Activated T-helper 1 cell treated with Interleukin-2 at 50 U/mL for 16 hours (primary cell): ENCODE results near the gene ACAN.
"Not testable (repeated sequence)": the region's sequence is repeated elsewhere in the genome, so short reads cannot be mapped to it uniquely, and the experiment has no call there.

Experiments used
- DNase-seq: peaks from one replicate; pipeline ENCODE4 v3.0.0-alpha.2; 2020; ENCODE audit warnings: low read depth

The ACAN gene

GRCh38 chr15:88902846-88903245 is 99.6 kb downstream of the ACAN start:
- no peak for DNase-seq

DNA sequence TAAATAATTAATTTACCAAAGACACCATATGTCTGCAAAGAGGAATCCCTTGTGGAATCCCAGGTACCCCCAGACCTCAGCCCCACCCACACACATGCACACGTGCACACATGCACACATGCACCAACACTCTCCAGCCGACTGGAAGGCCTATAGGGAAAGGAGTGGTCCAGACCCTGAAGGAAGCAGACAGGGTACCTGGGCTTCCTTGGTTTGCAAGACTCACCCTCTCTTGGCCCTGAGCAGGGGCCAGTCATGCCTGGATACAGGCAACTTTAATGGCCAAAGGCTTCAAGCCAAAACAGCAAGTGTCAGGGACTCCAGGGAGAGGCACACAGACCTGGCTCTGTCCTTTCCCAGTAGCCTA is 101.0 kb downstream of the ACAN start:
- DNase-seq = no peak

DNA sequence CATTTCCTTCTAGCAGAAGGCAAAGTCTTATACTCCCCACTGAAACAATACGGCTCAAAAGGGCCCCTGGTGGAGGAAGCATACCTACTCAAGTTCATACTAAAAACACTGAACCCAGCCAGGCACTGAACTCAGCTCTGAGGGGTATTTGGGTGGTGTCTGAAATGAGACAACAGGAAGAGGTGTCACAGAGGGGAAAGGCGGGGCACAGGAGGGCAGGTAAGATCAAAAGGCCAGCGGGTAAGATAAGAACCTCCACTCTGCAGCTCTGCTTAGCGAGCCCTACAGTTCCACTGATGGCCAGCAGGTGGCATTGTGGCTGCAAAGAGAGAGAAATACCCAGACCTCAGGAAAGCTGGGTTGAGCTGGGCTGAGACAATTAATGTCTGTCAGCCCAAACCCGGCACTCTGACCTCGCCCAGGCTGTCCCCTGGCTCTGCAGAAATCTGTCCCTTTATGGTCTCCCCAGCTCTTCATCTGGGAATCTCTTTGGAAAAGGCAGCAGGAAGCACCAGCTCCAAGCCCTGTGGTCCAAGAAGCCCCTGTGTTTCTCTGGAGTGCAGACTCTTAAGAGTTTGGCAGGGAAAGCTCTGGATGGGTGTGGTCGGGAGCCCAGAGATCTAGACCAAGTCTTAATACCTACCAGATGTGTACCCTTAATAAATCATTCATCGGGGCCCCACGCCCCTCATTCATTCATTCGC is 101.5 kb downstream of the ACAN start:
- DNase-seq = peak; percentile 89

- no peak for DNase-seq
Observed at GRCh38 chr15:88905576-88905975, 102.3 kb downstream of the ACAN start.

GRCh38 chr15:88906130-88906529 is 102.9 kb downstream of the ACAN start:
- DNase-seq = no peak

- no peak for DNase-seq
Observed at GRCh38 chr15:88906551-88906950, 103.3 kb downstream of the ACAN start.

DNA sequence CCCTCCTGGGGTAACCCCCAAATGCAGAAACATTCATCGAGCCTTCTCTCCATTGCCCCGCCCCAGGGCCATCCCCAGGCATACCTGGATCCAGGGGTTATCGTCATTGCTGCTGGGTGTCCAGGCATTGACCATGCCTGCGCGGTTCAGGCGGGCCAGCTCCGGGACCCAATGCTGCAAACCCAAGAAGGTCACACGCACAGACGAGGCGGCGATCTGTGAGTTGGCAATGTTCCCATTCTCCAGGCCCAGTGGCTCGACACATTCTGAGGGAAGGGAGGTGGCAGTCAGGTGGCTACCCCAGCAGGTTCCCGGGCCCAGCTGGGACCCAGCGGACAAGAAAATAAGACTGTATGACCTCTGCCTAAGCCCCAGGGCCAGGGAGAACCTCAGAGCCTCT is 103.9 kb downstream of the ACAN start:
- DNase-seq = no peak

- no peak for DNase-seq
Observed at GRCh38 chr15:88908123-88908522, 104.9 kb downstream of the ACAN start.

GRCh38 chr15:88908697-88909621 is 105.7 kb downstream of the ACAN start:
- DNase-seq = no peak

DNA sequence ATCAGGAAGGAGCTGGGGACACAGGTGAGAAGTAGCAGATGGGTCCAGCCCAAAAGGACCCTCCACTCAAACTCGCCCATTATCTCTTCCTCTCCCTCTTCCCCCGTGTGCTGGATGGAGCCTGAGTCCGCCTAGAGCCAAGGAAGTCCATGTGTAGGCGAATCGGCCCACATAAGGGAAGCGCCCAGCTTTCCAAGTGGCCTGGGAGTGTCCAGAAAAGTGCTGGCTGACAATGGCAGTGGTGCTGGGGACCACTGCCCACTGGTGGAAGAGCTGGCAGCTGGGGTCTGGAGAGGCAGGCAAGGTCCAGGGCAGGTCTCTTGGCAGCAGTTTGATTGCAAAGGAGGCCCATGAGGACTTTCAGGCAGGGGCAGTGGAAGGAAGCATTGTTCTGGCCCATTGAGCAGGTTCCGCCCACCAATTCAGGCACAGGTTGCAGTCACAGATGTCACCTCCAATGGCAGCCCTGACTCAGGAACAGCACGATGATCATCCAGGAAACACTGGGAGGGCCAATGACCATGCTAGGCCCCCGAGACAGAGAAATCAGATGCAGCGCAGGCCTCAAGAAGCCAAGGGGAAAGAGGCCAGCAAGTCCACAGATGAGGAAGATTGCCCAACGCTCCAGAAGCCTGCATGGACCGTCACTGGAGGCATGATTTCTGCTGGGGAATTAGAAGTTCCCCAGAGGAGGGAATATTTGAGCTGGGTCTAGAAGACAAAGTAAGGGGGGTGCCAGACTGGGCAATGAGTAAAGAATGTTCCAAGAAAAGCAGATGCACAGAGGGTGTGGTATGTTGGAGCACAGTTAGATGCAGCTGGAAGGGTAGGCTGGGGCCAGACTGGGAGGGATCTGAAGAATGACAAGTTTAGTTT is 107.0 kb downstream of the ACAN start:
- DNase-seq = no peak

- DNase-seq = no peak
Observed at GRCh38 chr15:88911766-88912118, 108.5 kb downstream of the ACAN start.

DNA sequence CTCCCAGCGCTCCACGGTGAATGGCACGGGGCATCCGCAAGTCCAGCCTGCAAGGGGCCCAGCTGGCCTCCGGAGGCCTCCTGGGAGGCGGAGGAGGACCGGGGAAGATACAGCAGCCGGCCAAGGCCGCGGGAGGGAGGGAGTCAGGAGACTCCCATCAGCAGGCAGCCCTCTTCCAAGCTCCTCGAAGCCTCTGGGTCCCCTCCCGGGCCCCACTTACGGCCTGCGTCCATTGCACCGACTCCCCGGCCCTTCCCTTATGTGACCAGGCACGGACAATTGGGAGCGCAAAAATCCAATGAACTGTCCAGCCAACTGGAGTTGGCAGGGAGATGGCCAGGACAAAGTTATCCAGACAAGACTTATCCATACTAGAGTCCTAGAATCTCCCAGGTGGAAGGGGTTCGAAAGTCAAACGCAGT is 109.3 kb downstream of the ACAN start:
- DNase-seq = no peak

DNA sequence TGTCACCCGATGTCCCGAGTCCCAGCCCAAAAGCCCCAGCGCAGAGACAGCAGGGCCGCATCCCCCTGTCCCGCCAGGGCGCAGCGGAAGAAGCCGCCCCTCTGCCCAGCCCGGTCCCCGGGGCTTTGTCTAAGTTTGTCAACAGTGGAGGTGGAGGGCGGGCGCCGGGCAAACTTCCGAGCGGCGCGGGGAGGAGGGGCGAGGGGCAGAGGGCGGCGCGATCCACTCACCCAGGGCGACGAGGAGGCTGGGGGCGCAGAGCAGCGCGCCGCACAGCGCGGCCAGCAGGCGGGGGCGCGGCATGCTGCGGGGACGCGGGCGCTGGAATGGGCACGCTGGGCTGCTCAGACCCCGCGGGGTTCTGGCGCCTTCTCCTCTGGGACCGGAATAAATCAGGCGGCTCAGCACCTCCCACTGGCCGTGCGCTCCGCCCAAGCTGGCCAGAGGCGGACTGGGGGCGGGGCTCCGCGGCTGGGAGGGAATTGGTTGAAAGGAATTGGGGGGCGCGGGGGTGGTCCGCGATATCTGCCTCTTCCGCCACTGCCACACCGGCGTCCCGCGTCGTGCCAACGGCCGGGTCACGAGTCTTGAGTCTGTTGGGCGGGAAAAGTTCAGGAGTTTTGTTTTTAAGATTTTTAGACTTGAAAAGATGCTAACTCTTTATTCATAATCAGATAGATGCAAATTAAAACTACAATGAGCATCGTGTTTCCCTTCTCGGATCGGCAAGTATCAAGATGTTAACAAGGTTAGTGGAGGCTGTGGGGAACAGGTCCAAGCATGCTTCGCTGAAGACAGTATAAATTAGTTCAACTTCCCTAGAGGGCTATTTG is 110.0 kb downstream of the ACAN start, which contains the start of gene MFGE8:
TSS of gene MFGE8 (minus strand) at position 363 of the 833 bp plus-strand sequence. CDS start at position 303, 60 bp downstream.
- DNase-seq = peak; percentile 56

DNA sequence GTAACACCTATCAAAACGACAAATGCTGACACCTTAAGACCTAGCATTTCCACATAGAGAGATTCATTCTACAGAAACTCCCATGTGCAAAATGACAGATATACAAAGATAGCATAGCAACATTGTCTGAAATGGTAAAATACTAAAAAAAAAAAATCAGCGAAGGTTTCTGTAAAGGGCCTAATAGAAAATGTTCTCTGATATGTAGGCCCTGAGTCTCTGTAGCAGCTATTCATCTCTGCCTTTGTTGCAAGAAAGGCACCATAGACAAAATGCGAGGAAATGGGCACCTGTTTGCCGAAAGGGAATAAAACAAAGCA is 110.6 kb downstream of the ACAN start:
- DNase-seq = no peak

DNA sequence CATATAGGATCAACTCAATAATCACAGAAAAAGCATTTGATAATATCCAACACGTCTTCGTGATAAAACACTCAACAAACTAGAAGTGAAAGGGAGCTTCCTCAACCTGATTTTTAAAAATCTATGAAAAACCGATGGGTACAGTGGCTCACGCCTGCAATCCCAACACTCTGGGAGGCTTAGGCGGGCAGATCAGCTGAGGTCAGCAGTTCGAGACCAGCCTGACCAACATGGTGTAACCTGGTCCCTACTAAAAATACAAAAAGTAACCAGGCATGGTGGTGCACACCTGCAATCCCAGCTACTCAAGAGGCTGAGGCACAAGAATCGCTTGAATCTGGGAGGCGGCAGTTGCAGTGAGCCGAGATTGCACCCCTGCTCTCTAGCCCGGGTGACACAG is 112.1 kb downstream of the ACAN start:
- no peak for DNase-seq

DNA sequence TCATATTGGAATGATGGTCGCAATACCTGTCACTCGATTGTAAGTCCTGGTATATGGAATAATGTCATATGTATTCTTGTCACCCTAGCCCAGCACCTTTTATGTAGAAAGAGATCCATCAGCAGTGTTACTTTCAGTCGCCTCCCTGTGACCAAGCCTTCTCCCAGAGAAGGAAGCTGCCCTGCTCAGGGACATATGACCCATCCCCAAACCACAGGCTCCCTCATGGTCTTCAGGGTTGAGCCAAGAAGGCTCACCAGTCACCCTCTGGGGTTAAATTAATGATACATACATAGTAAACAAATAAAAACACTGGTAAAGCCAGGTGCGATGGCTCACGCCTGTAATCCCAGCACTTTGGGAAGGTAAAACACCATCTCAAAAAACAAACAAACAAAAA is 114.5 kb downstream of the ACAN start:
- no peak for DNase-seq

- DNase-seq = no peak
Observed at GRCh38 chr15:88918738-88919137, 115.5 kb downstream of the ACAN start.

- DNase-seq = no peak
Observed at GRCh38 chr15:88920186-88920891, 117.1 kb downstream of the ACAN start.

DNA sequence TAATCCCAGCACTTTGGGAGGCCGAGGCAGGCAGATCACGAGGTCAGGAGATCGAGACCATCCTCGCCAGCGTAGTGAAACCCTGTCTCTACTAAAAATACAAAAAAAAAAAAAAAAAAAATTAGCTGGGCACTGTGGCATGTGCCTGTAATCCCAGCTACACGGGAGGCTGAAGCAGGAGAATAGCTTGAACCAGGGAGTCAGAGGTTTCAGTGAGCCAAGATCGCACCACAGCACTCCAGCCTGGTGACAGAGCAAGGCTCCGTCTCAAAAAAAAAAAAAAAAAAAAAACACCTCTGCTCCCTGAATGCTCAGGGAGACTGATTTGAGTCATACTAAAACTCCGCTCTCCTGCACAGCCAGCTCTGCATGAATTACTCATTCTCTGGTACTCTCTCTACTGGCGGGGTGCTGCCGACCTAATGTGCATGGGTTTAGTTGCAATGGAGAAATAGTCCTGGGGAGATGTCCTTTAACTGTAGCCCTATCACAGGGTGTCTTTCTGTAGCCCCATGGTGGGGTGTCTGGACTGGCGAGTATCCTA is 117.7 kb downstream of the ACAN start:
- DNase-seq = not testable (repeated sequence)
